Measurements from ENCODE around the gene NPIPA8.
"Not testable (repeated sequence)": the region's sequence is repeated elsewhere in the genome, so short reads cannot be mapped to it uniquely, and the experiment has no call there.

GRCh38 chr16:18293337-18293956 lies 43.1 kb downstream of the NPIPA8 start:
- TF ChIP-seq, protein P1, sequence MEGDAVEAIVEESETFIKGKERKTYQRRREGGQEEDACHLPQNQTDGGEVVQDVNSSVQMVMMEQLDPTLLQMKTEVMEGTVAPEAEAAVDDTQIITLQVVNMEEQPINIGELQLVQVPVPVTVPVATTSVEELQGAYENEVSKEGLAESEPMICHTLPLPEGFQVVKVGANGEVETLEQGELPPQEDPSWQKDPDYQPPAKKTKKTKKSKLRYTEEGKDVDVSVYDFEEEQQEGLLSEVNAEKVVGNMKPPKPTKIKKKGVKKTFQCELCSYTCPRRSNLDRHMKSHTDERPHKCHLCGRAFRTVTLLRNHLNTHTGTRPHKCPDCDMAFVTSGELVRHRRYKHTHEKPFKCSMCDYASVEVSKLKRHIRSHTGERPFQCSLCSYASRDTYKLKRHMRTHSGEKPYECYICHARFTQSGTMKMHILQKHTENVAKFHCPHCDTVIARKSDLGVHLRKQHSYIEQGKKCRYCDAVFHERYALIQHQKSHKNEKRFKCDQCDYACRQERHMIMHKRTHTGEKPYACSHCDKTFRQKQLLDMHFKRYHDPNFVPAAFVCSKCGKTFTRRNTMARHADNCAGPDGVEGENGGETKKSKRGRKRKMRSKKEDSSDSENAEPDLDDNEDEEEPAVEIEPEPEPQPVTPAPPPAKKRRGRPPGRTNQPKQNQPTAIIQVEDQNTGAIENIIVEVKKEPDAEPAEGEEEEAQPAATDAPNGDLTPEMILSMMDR (IDR thresholded peaks at IDR 0.05), result not testable (repeated sequence)
- not testable (repeated sequence) for TF ChIP-seq POLR2A (IDR thresholded peaks at IDR 0.05)

All from tibial nerve (tissue), 3 donors.